CD4-positive, alpha-beta T cell (primary cell): ENCODE data around the gene EZR. TPM values are rescaled to one million over a fixed set of nuclear protein-coding genes. Genes with fewer than 3 reads are reported as not detected.

ENCODE experiments used
- ATAC-seq: fragments of 200-7000 bp; cut with Tn5 transposase; one replicate; pipeline ENCODE4 v1.10.0; 2022; ENCODE audit warnings: mild to moderate bottlenecking; ENCODE audit not compliant: poor library complexity
- CTCF ChIA-PET: fragments of 350-600 bp; sonication (Branson Sonifier 250); formaldehyde crosslinking; loops from one replicate; lab custom pipeline; 2021; ENCODE audit warnings: antibody characterized with exemption, inconsistent platforms; lab: Charles Lee
- POLR2A ChIA-PET: fragments of 350-600 bp; sonication (Branson Sonifier 250); formaldehyde crosslinking; loops from one replicate; lab custom pipeline; 2021; ENCODE audit warnings: antibody characterized with exemption, inconsistent platforms; lab: Charles Lee
- DNase-seq, 14 experiments: peaks; one replicate each; pipeline ENCODE4 v3.0.0-alpha.2; 2013 to 2020; ENCODE audit warnings: mixed read lengths in 2 of 14
- H3K27ac ChIP-seq, 2 donors: one replicate each; pipeline versions ENCODE4 v1.5.1 to v1.7.0; 2013; ENCODE audit warnings: low read length in 2 of 2, low read depth in 1 of 2, mild to moderate bottlenecking in 1 of 2
- H3K27me3 ChIP-seq, 2 experiments: 1 replicate in 1 of 2; 2 replicates in 1 of 2; pipeline versions ENCODE4 v1.6.1 to v1.7.0; 2013; ENCODE audit warnings: low read length in 2 of 2, control low read depth in 1 of 2, mild to moderate bottlenecking in 1 of 2, moderate library complexity in 1 of 2; ENCODE audit not compliant: insufficient read depth in 2 of 2, control insufficient read depth in 1 of 2
- H3K36me3 ChIP-seq: one replicate; pipeline ENCODE4 v1.6.1; 2013; ENCODE audit warnings: low read length, control low read depth; ENCODE audit not compliant: insufficient read depth
- H3K4me1 ChIP-seq: one replicate; pipeline ENCODE4 v1.6.1; 2013; ENCODE audit warnings: low read length, control low read depth; ENCODE audit not compliant: insufficient read depth
- H3K4me3 ChIP-seq: one replicate; pipeline ENCODE4 v1.5.1; 2013; ENCODE audit warnings: mild to moderate bottlenecking, low read length, moderate library complexity
- H3K9me3 ChIP-seq, 2 experiments: 1 replicate in 1 of 2; 2 replicates in 1 of 2; pipeline versions ENCODE4 v1.6.1 to v1.7.0; 2013; ENCODE audit warnings: low read length in 2 of 2, mild to moderate bottlenecking in 2 of 2, control low read depth in 1 of 2, moderate library complexity in 1 of 2; ENCODE audit not compliant: control insufficient read depth in 1 of 2, insufficient read depth in 1 of 2
- H3K27ac Mint-ChIP-seq: one replicate; pipeline ENCODE4 v1.8.0; 2020; ENCODE audit warnings: mixed read lengths
- H3K27me3 Mint-ChIP-seq: one replicate; pipeline ENCODE4 v1.8.0; 2021; ENCODE audit warnings: mixed read lengths
- H3K36me3 Mint-ChIP-seq: one replicate; pipeline ENCODE4 v1.8.0; 2021; ENCODE audit warnings: low read depth, mixed read lengths
- H3K4me1 Mint-ChIP-seq: one replicate; pipeline ENCODE4 v1.8.0; 2021; ENCODE audit warnings: low read depth, mixed read lengths
- H3K4me3 Mint-ChIP-seq: one replicate; pipeline ENCODE4 v1.8.0; 2020; ENCODE audit warnings: mild to moderate bottlenecking, mixed read lengths
- H3K9me3 Mint-ChIP-seq: one replicate; pipeline ENCODE4 v1.8.0; 2020; ENCODE audit warnings: mixed read lengths
- intact Hi-C, 2 experiments: fragments of 100-400 bp; cut with DNase I in 1 of 2; cut with micrococcal nuclease in 1 of 2; formaldehyde crosslinking; loops; one replicate each; pipeline versions ENCODE4 v1.15.1 to v1.9.0; 2023 to 2025; cut with DNase I, micrococcal nuclease
- total RNA-seq, 174 experiments: library from RNA in 2 of 174; stranded (reverse) in 2 of 174; gene quantifications; one replicate each; pipeline ENCODE4 v1.2.3 and lab custom pipeline; 2021 to 2026
- TF ChIP-seq, protein P1 (sequence below): fragments of 200-600 bp; IDR thresholded peaks from one replicate; pipeline ENCODE4 v1.8.0; 2022; ENCODE audit warnings: antibody characterized with exemption, mild to moderate bottlenecking

Gene EZR
- total RNA-seq, 2 experiments from 2014 or later = 434 to 449 TPM

DNA sequence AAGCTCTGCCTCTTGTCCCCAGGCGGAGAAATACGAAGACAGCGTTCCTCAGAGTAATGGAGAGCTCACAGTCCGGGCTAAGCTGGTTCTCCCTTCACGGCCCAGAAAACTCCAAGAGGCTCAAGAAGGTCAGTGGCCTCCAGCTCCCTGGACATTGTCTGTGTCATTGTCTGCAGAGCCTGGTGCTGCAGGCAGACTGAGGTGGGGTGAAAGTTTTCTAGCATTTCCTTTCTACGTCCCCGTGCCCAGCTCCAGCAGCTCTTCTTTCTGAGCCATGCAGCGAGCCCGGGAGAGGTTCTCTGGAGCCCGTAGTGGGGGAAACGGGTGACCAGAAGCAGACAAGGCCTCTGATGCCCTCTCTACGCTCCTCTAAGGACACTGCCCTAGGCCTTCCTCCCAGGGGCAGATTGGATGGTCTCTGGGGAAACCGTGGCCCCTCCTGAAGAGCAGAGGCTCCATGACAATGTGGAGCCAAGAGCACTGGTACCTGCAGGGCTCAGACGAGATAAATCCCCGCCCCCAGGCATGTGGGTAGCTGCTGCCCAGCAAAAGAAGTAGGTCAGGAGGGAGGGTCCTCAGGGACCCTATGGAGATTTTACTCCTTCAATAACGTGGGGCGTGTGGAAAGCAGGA, 58.4 kb downstream of the EZR start:
- Histone ChIP-seq H3K4me1 (no peaks in the 10 kb centered on the region), H3K9me3 (peaks cover 0 to 8% of the 10 kb centered on the region in 2 experiments), H3K36me3 (peaks cover 68% of the 10 kb centered on the region), H3K4me3 (no peak overlapping the region), H3K27me3 (no peaks in the 10 kb centered on the region), H3K27ac (no peak overlapping the region)
- no peaks in the 10 kb centered on the region for H3K9me3 Mint-ChIP-seq
- H3K4me3 Mint-ChIP-seq = no peak overlapping the region
- TF ChIP-seq, protein P1, sequence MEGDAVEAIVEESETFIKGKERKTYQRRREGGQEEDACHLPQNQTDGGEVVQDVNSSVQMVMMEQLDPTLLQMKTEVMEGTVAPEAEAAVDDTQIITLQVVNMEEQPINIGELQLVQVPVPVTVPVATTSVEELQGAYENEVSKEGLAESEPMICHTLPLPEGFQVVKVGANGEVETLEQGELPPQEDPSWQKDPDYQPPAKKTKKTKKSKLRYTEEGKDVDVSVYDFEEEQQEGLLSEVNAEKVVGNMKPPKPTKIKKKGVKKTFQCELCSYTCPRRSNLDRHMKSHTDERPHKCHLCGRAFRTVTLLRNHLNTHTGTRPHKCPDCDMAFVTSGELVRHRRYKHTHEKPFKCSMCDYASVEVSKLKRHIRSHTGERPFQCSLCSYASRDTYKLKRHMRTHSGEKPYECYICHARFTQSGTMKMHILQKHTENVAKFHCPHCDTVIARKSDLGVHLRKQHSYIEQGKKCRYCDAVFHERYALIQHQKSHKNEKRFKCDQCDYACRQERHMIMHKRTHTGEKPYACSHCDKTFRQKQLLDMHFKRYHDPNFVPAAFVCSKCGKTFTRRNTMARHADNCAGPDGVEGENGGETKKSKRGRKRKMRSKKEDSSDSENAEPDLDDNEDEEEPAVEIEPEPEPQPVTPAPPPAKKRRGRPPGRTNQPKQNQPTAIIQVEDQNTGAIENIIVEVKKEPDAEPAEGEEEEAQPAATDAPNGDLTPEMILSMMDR = no peak
- DNase-seq (peak in 1 of 14 experiments; percentile 44), ATAC-seq (no peak)
- ChIA-PET POLR2A (no interaction called here), CTCF (no interaction called here)
- peaks cover 70% of the 10 kb centered on the region for H3K36me3 Mint-ChIP-seq
- no peaks in the 10 kb centered on the region for H3K4me1 Mint-ChIP-seq
- H3K27ac Mint-ChIP-seq = no peak overlapping the region
- intact Hi-C loops = no loop called here
- H3K27me3 Mint-ChIP-seq = peaks cover 4% of the 10 kb centered on the region

DNA sequence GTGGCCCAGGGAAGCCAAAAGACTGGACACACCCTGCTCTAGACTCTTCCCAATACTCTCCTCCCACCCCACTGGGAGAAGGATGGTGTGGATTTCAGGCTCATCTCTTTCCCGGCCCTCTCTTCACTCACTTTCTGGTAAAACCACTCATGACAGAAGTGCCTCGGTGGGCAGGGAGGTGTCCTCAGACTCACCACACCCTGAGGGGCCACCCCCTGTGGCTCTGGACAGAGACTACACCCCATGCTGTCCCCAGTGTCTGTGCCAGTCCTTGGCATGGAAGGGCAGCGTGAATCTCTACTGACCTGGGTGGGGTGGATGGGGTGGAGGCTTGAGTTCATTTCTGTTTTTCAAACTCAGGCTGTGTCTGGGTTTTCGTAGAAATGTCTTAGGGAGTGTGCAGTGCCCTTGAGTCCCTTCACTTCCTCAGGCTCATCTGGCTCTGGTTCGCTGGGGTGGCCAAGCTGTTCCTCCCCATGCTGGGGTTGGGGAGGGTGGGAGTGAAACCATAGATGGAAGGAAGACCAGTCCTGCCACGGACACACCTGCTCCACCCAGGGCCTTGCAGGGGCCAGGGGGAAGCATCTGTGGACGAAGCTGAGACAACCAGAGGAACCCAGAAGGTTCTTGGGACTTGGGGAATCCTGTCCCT, 59.1 kb downstream of the EZR start:
- ChIA-PET POLR2A (no interaction called here), CTCF (no interaction called here)
- DNase-seq = peak in 1 of 14 experiments; percentile 38
- no peaks in the 10 kb centered on the region for H3K9me3 Mint-ChIP-seq
- Histone ChIP-seq H3K4me3 (no peak overlapping the region), H3K27ac (no peak overlapping the region), H3K36me3 (peaks cover 68% of the 10 kb centered on the region), H3K9me3 (peaks cover 0 to 2% of the 10 kb centered on the region in 2 experiments), H3K4me1 (no peaks in the 10 kb centered on the region), H3K27me3 (no peaks in the 10 kb centered on the region)
- H3K4me1 Mint-ChIP-seq = no peaks in the 10 kb centered on the region
- no peak overlapping the region for H3K4me3 Mint-ChIP-seq
- TF ChIP-seq, protein P1 = no peak
- ATAC-seq = no peak
- intact Hi-C loops = no loop called here
- H3K27ac Mint-ChIP-seq = no peak overlapping the region
- H3K36me3 Mint-ChIP-seq = peaks cover 65% of the 10 kb centered on the region
- peaks cover 4% of the 10 kb centered on the region for H3K27me3 Mint-ChIP-seq

DNA sequence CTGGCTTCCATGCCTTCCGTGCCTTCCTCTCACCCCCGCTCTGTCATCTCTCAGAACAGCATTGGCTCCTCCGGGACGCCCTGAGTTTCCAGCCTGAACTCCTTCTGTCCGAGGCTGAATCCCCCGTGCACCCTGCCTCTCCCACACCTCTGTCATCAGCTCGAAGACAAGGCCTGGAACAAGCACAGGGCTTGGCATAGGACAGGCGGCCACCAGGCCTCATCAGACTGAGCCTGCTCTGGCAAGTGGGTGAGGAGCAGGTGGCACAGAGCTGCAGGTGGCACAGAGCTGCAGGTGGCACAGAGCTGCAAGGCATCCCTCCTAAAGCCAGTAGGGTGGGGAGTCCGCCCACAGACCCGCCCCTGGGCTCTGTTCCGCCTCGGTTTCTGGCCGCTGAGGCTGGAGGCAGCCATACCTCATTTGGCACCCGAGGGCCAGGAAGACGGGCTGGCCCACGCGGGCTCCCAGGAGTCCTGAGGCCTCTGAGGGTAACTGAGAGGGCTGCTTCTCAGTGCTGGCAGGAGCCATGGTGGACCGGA, 60.2 kb downstream of the EZR start:
- Mint-ChIP-seq H3K4me1 (no peaks in the 10 kb centered on the region), H3K27me3 (no peaks in the 10 kb centered on the region), H3K27ac (no peak overlapping the region), H3K9me3 (no peaks in the 10 kb centered on the region), H3K36me3 (peaks cover 62% of the 10 kb centered on the region), H3K4me3 (no peak overlapping the region)
- intact Hi-C loops = no loop called here
- Histone ChIP-seq H3K36me3 (peaks cover 59% of the 10 kb centered on the region), H3K27ac (no peak overlapping the region), H3K27me3 (no peaks in the 10 kb centered on the region), H3K4me1 (no peaks in the 10 kb centered on the region), H3K4me3 (no peak overlapping the region), H3K9me3 (no peaks in the 10 kb centered on the region)
- POLR2A ChIA-PET = no interaction called here
- TF ChIP-seq, protein P1 = no peak
- DNase-seq (peak in 1 of 14 experiments; percentile 42), ATAC-seq (no peak)
- CTCF ChIA-PET = no interaction called here
